HFFc6 (cell line): ENCODE measurements around the gene SEMA4C. TPM values are rescaled to one million over a fixed set of nuclear protein-coding genes. Genes with fewer than 3 reads are reported as not detected.
"Not testable (repeated sequence)": the region's sequence is repeated elsewhere in the genome, so short reads cannot be mapped to it uniquely, and the experiment has no call there.

ENCODE experiments used
- DNase-seq: peaks from one replicate; pipeline ENCODE4 v3.0.0-alpha.2; 2018
- H3K27ac Mint-ChIP-seq: 2 replicates; pipeline ENCODE4 v1.8.0; 2020; ENCODE audit warnings: mild to moderate bottlenecking, mixed read lengths
- H3K27me3 Mint-ChIP-seq: 2 replicates; pipeline ENCODE4 v1.8.0; 2021; ENCODE audit warnings: mild to moderate bottlenecking, moderate library complexity, mixed read lengths; ENCODE audit not compliant: insufficient read depth
- H3K36me3 Mint-ChIP-seq: 2 replicates; pipeline ENCODE4 v1.8.0; 2021; ENCODE audit warnings: low read depth, mixed read lengths
- H3K4me1 Mint-ChIP-seq: 2 replicates; pipeline ENCODE4 v1.8.0; 2020; ENCODE audit warnings: low read depth, mixed read lengths
- H3K4me3 Mint-ChIP-seq: 2 replicates; pipeline ENCODE4 v1.8.0; 2020; ENCODE audit warnings: mild to moderate bottlenecking, moderate library complexity, mixed read lengths
- H3K9me3 Mint-ChIP-seq: 2 replicates; pipeline ENCODE4 v1.8.0; 2020; ENCODE audit warnings: mild to moderate bottlenecking, mixed read lengths
- total RNA-seq, 6 experiments: library from RNA; stranded (reverse); fragmentation: NEBNext Ultra II Directional; extraction: Animal tissue kit (Norgen Biotek cat#: 25700); gene quantifications; 2 replicates in 1 of 6; 3 replicates in 5 of 6; pipeline ENCODE4 v1.2.3, GENCODE V29; 2021
- TF ChIP-seq, protein P1 (sequence below): fragments of 200-600 bp; sonication (generic); IDR thresholded peaks from 2 replicates; pipeline ENCODE4 v1.5.0; 2021; ENCODE audit warnings: antibody characterized with exemption, mild to moderate bottlenecking

SEMA4C gene
- total RNA-seq, 6 experiments from 2014 or later, result 11.6 to 13.7 (median 12.7) TPM

DNA sequence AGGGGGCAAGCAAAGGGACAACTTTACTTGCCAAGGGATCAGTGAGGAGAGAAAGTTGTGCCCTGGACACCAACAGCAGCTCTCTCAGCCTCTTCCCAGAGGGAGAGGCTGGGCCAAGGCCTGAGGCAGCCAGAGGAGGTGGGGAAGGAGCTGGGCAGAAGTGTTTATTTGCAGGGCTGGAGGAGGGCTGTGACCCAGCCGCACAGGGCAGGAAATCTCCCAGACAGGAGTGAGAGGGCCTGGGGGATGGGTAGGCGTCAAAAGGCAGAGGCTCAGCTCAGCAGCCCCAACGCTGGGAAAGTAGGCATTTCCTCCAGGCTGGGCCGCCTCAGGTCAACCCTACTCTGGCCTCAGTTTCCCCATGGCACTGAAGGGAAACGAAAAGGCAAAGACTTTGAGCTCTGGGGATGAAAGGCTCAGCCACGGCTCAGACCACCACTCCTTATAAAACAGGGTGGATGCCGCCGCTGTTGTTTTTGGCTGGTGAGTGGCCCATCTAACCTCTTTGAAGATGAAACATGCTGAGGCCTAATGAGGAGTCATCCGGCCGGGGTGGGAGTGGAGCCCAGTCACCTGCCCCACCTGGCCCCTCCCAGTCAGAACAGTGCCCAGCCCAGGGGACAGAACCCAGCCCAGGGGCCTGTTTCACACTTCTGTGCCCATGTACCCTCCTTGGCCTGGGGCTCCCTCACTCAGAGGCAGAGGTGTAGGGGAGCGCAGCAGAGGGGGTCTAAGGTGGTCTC, 21.9 kb upstream of the SEMA4C start:
- TF ChIP-seq, protein P1, sequence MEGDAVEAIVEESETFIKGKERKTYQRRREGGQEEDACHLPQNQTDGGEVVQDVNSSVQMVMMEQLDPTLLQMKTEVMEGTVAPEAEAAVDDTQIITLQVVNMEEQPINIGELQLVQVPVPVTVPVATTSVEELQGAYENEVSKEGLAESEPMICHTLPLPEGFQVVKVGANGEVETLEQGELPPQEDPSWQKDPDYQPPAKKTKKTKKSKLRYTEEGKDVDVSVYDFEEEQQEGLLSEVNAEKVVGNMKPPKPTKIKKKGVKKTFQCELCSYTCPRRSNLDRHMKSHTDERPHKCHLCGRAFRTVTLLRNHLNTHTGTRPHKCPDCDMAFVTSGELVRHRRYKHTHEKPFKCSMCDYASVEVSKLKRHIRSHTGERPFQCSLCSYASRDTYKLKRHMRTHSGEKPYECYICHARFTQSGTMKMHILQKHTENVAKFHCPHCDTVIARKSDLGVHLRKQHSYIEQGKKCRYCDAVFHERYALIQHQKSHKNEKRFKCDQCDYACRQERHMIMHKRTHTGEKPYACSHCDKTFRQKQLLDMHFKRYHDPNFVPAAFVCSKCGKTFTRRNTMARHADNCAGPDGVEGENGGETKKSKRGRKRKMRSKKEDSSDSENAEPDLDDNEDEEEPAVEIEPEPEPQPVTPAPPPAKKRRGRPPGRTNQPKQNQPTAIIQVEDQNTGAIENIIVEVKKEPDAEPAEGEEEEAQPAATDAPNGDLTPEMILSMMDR, result no peak

DNA sequence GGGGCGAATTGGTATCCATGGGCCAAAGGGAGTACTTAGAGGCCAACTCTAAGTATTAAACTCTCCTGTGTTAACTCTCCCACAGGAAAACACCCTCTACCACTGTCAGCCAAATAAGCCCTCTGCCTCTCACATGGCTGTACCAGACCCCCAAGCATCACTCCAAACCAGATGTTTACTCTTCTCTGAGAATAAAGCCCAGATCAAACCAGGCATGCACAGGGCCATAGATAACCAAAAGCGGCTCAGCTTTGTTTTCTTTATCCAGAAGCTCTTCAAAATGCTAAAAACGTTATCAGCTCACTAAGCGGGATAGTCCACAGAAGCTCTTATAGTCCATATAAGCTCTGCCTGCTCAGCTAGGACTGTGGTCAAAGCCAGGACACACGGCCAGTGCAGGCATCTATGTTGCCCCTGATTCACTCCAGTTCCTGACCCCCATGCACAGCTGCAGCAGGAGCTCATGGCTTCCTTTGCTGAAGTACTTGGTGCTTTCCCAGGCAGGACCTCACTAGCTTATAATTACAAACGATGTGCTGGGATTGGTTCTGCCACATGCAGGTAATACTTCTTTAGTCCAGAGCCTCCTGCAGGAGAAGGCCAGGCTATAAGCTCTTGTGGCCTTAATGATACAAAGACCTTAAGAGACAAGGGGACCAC, 21.0 kb upstream of the SEMA4C start:
- H3K9me3 Mint-ChIP-seq, result no peaks in the 10 kb centered on the region
- peaks cover 33% of the 10 kb centered on the region for H3K4me1 Mint-ChIP-seq
- H3K27ac Mint-ChIP-seq, result no peak overlapping the region
- TF ChIP-seq, protein P1, result no peak
- no peaks in the 10 kb centered on the region for H3K36me3 Mint-ChIP-seq
- peaks cover 21% of the 10 kb centered on the region for H3K27me3 Mint-ChIP-seq
- no peak for DNase-seq
- no peak overlapping the region for H3K4me3 Mint-ChIP-seq

More for the DNA sequence above, 21.9 kb upstream of the SEMA4C start:
- peaks cover 28% of the 10 kb centered on the region for H3K4me1 Mint-ChIP-seq
- peaks cover 20% of the 10 kb centered on the region for H3K27me3 Mint-ChIP-seq
- no peak overlapping the region for H3K27ac Mint-ChIP-seq
- H3K36me3 Mint-ChIP-seq, result no peaks in the 10 kb centered on the region
- H3K9me3 Mint-ChIP-seq, result no peaks in the 10 kb centered on the region
- no peak for DNase-seq
- no peak overlapping the region for H3K4me3 Mint-ChIP-seq

DNA sequence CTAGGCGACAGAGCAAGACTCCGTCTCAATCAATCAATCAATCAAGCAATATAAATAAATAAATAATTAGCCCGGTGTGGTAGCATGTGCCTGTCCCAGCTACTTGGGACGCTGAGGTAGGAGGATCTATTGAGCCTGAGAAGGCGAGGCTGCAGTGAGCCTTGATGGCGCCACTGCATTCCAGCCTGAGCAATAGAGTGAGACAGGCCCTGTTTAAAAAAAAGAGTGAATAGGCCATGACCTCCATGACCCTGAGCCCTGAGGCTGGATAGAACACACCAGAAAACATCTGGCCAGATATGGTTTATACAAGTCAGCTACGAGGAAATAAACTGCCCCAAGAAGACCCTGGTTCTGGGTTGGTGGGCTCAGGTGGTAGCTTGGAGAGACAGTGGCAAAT, 20.4 kb upstream of the SEMA4C start:
- Mint-ChIP-seq H3K27me3 (peaks cover 22% of the 10 kb centered on the region), H3K27ac (no peak overlapping the region), H3K4me1 (peaks cover 33% of the 10 kb centered on the region), H3K9me3 (no peaks in the 10 kb centered on the region), H3K36me3 (no peaks in the 10 kb centered on the region), H3K4me3 (no peak overlapping the region)
- TF ChIP-seq, protein P1, result no peak
- no peak for DNase-seq

DNA sequence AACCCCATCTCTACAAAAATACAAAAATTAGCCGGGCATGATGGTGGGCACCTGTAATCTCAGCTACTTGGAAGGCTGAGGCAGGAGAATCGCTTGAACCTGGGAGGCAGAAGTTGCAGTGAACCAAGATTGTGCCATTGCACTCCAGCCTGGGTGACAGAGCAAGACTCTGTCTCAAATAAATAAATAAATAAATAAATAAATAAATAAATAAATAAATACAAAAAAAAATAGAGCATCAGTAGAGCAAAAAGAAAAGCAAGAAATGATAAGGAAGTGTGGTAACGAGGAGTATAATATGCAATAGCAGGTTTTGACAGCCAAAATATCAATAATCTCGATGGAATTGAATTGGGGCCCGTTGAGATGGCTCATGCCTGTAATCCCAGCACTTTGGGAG, 19.6 kb upstream of the SEMA4C start:
- H3K27ac Mint-ChIP-seq, H3K9me3 Mint-ChIP-seq, H3K36me3 Mint-ChIP-seq, H3K4me3 Mint-ChIP-seq, DNase-seq: not testable (repeated sequence)
- peaks cover 33% of the 10 kb centered on the region for H3K4me1 Mint-ChIP-seq
- peaks cover 23% of the 10 kb centered on the region for H3K27me3 Mint-ChIP-seq

DNA sequence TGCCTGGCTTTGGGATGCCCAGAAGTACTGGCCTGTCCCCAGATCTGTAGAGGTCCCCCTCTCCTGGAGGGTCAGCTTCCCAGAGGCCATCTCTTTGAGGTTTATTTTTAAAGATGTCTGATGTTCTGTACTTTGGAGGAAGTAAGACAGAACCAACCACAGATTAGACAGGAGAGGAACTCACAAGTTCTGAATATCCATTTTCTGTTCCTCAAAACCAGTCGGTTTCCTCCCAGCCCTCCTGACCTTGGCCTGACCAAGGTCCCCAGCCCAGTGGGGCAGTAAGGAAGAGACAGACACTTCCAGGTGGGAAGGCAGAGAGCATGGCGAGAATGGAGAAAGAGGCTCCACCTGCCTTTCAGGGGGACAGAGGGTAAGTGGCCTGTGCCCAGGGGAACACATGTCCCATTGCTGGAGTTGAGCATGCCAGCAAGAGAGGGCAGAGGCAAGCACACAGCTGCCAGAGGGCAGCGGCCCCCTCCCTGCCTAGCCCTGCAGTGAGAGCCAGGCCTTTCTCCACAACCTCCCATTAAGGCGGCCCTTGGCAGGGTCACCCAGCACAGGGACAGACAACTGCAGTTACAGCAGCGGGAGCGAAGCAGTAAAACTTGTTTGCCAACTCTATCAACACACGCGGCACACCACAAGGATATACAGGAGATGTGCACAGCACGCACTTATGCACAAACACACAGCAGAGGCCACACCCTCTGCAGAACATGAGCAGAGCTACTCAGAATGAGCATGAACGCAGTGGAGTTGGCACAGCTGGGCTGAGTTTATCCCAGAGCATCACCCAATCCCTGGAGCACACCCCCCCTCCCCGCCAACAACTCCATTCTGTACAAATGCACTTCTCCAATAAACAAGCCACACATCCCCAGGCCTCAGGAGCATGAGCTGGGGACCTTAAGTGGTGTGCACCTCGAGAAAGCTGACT, 18.5 kb upstream of the SEMA4C start:
- TF ChIP-seq, protein P1, result no peak
- Mint-ChIP-seq H3K9me3 (no peaks in the 10 kb centered on the region), H3K4me1 (peaks cover 33% of the 10 kb centered on the region), H3K27me3 (peaks cover 27% of the 10 kb centered on the region), H3K36me3 (no peaks in the 10 kb centered on the region), H3K27ac (no peak overlapping the region), H3K4me3 (no peak overlapping the region)
- no peak for DNase-seq
